Sigmoid colon (tissue), 7 donors: ENCODE data around the gene PLCG1. TPM values are rescaled to one million over a fixed set of nuclear protein-coding genes. Genes with fewer than 3 reads are reported as not detected.
"Not testable (repeated sequence)": the region's sequence is repeated elsewhere in the genome, so short reads cannot be mapped to it uniquely, and the experiment has no call there.

ENCODE experiments used
- DNase-seq: peaks from one replicate; pipeline ENCODE4 v3.0.0-alpha.2; 2019
- H3K27ac ChIP-seq, 4 donors: fragments of 200-600 bp; sonication (generic); one replicate each; pipeline ENCODE4 v1.5.1; 2016 to 2019; ENCODE audit warnings: mild to moderate bottlenecking in 1 of 4
- H3K27me3 ChIP-seq, 3 donors: fragments of 200-600 bp; sonication (generic); one replicate each; pipeline ENCODE4 v1.5.1; 2019; ENCODE audit warnings: mild to moderate bottlenecking in 1 of 3
- H3K36me3 ChIP-seq, 4 donors: fragments of 200-600 bp; sonication (generic); one replicate each; pipeline ENCODE4 v1.5.1; 2016 to 2019
- H3K4me1 ChIP-seq, 4 donors: fragments of 200-600 bp; sonication (generic); one replicate each; pipeline ENCODE4 v1.5.1; 2017 to 2019
- H3K4me3 ChIP-seq, 4 donors: fragments of 200-600 bp; sonication (generic); one replicate each; pipeline ENCODE4 v1.5.1; 2017 to 2019; ENCODE audit warnings: mild to moderate bottlenecking in 2 of 4, moderate library complexity in 1 of 4
- H3K9me3 ChIP-seq, 4 donors: fragments of 200-600 bp in 3 of 4; sonication (generic) in 3 of 4; one replicate each; pipeline versions ENCODE4 v1.5.1 to v1.6.1; 2013 to 2019
- EP300 ChIP-seq, 4 donors: sonication (generic); formaldehyde crosslinking; IDR thresholded peaks; one replicate each; pipeline ENCODE4 v1.6.1; 2017; ENCODE audit warnings: antibody characterized with exemption in 4 of 4
- POLR2A ChIP-seq, 2 donors: fragments of 450-650 bp; IDR thresholded peaks; one replicate each; pipeline ENCODE4 v1.6.1; 2016; ENCODE audit warnings: antibody characterized with exemption in 2 of 2, mild to moderate bottlenecking in 2 of 2, moderate library complexity in 2 of 2
- POLR2AphosphoS5 ChIP-seq, 4 donors: sonication (generic); formaldehyde crosslinking; IDR thresholded peaks; one replicate each; pipeline ENCODE4 v1.6.1; 2017; ENCODE audit warnings: antibody characterized with exemption in 4 of 4
- WGBS, 2 donors: extraction: QIAGEN DNeasy Blood & Tissue Kit; methylation state at CpG; one replicate each; pipeline ENCODE4 v1.1.7; 2013; 5-methylcytosine and 5-hydroxymethylcytosine counted together
- intact Hi-C: fragments of 100-400 bp; cut with DNase I; formaldehyde crosslinking; loops from one replicate; pipeline ENCODE4 v1.15.1; 2023
- polyA plus RNA-seq, 3 donors: library from polyadenylated mRNA; stranded (reverse); fragments of 200-250 nt; gene quantifications; one replicate each; pipeline ENCODE4 v1.2.3, GENCODE V29; 2013
- total RNA-seq, 4 donors: library from RNA; depleted of rRNA; stranded (reverse); fragments of >200 nt; gene quantifications; one replicate each; pipeline ENCODE4 v1.1.0, GENCODE V29; 2016
- TF ChIP-seq, protein P1 (sequence below), 4 experiments: fragments of 450-650 bp in 3 of 4; fragments of 200-600 bp in 1 of 4; IDR thresholded peaks; one replicate each; pipeline ENCODE4 v1.5.1; 2016 to 2019; ENCODE audit warnings: antibody characterized with exemption in 4 of 4, mild to moderate bottlenecking in 3 of 4, moderate library complexity in 2 of 4
- donor health status: healthy with polysubstance abuse.
- donor health status: Bipolar disorder and iron deficiency.
- donor health status: healthy.

PLCG1 gene
- total and polyA plus RNA-seq, 7 donors: 9.9 to 152 (median 55.1) TPM

- WGBS, 2 donors: 89 to 91% methylated on average over 6 of the region's 6 CpGs
- peaks cover 38 to 98% (median 61%) of the 10 kb centered on the region in 4 donors for H3K36me3 ChIP-seq
- no peaks in the 10 kb centered on the region for H3K9me3 ChIP-seq
- H3K4me3 ChIP-seq: no peak overlapping the region
- no peak overlapping the region for H3K27ac ChIP-seq
- DNase-seq: no peak
- TF ChIP-seq POLR2AphosphoS5 (IDR thresholded peaks at IDR 0.05): no peak
- TF ChIP-seq POLR2A (IDR thresholded peaks at IDR 0.05): no peak
- TF ChIP-seq EP300 (IDR thresholded peaks at IDR 0.05): no peak
- TF ChIP-seq, protein P1, sequence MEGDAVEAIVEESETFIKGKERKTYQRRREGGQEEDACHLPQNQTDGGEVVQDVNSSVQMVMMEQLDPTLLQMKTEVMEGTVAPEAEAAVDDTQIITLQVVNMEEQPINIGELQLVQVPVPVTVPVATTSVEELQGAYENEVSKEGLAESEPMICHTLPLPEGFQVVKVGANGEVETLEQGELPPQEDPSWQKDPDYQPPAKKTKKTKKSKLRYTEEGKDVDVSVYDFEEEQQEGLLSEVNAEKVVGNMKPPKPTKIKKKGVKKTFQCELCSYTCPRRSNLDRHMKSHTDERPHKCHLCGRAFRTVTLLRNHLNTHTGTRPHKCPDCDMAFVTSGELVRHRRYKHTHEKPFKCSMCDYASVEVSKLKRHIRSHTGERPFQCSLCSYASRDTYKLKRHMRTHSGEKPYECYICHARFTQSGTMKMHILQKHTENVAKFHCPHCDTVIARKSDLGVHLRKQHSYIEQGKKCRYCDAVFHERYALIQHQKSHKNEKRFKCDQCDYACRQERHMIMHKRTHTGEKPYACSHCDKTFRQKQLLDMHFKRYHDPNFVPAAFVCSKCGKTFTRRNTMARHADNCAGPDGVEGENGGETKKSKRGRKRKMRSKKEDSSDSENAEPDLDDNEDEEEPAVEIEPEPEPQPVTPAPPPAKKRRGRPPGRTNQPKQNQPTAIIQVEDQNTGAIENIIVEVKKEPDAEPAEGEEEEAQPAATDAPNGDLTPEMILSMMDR (IDR thresholded peaks at IDR 0.05): no peak
- no peaks in the 10 kb centered on the region for H3K27me3 ChIP-seq
- intact Hi-C loops: no loop called here
- peaks cover 0 to 11% (median 0%) of the 10 kb centered on the region in 4 donors for H3K4me1 ChIP-seq
These were observed 20.9 kb upstream of the PLCG1 start for GRCh38 chr20:41116282-41116956.

DNA sequence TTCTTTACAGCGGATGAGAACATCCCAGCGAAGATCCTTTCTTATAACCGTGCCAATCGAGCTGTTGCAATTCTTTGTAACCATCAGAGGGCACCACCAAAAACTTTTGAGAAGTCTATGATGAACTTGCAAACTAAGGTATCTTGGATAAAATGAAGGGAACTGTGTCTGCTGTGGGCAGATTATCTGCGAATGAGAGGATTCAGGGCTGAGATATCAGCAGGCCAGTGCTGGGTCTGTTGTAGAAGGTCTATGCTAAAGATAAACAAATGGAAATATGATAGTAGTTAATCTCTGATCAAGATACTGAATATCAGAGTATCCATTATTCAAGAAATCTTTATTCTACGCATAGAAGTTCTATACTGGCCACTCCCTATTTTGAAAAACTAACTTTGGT lies 19.2 kb upstream of the PLCG1 start:
- intact Hi-C loops, H3K27ac ChIP-seq, DNase-seq, H3K4me3 ChIP-seq, H3K27me3 ChIP-seq, H3K9me3 ChIP-seq: not testable (repeated sequence)
- 86 to 88% methylated on average over 6 of the region's 6 CpGs for WGBS, 2 donors
- Histone ChIP-seq H3K4me1 (peaks cover 0 to 11% (median 0%) of the 10 kb centered on the region in 4 donors), H3K36me3 (peaks cover 52 to 100% (median 75%) of the 10 kb centered on the region in 4 donors)

DNA sequence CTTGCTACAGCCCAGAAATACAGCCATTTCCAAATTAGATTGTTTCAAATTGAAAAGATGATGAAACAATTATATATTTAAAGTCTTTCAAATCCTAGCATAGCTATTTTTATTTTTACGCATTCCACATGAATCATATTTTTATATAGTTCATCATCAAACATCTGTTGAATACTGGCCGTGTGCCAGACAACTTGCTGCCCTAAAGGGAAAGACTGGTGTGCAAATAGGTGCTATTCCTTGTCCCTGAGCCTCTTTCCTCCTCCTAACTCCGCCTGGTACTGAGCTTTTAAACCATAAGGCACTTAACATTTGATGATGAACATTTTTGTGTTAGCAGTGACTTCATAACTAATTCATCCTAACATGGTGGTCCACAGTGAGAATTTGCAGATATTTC lies 18.7 kb upstream of the PLCG1 start:
- WGBS, 2 donors: 60 to 76% methylated on average over 3 of the region's 3 CpGs

DNA sequence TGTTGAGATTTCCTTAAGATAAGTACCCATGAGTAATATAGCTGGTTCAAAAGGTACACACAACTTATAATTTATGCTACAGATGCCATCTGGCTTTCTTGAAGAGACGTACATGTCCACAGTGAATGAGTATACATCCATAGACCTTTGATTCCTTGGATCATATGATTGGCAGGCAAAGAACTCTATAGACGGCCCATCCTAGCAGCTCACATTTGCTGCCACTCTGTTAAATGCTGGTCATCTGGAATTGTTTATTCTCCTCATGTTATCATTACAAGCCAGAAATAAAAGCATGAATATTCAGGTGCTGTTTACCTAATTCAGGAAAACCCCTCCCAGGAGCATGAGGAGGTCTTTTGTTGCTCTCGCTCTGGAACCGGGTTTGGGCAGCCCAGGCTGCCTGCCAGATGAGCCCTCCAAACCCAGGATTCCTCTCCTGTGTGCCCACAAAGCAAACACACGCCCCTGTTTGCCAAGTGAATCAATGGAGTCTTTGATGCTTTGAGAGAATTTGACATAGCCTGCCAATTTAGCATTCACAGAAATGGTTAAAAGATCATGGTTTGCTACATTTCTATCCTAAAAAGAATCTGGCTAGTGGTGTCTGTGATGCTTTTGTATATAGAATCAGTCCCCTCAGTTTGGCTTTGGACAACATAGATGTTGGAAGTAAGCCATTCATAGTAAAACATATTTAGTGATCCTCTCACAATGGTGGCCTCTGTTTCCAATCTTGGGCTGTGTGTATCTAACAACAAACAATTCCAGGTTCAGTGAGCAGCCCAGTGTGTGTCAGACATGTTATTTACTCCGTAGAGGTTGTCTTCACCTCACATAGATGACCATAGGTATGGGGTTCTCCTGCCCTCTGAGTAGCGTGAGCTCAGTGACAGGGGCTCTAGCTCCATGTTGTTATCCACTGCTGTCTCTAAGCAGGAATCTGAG lies 17.5 kb upstream of the PLCG1 start:
- no peak for TF ChIP-seq EP300 (IDR thresholded peaks at IDR 0.05)
- TF ChIP-seq POLR2A (IDR thresholded peaks at IDR 0.05): no peak
- no peak for TF ChIP-seq POLR2AphosphoS5 (IDR thresholded peaks at IDR 0.05)
- TF ChIP-seq, protein P1 (IDR thresholded peaks at IDR 0.05): no peak
- intact Hi-C loops: no loop called here
- H3K4me3 ChIP-seq: no peak overlapping the region
- no peak overlapping the region for H3K27ac ChIP-seq
- peaks cover 42 to 100% (median 71%) of the 10 kb centered on the region in 4 donors for H3K36me3 ChIP-seq
- H3K4me1 ChIP-seq: peaks cover 0 to 11% (median 0%) of the 10 kb centered on the region in 4 donors
- no peak for DNase-seq
- 36 to 72% methylated on average over 7 of the region's 7 CpGs for WGBS, 2 donors
- H3K27me3 ChIP-seq: no peaks in the 10 kb centered on the region
- no peaks in the 10 kb centered on the region for H3K9me3 ChIP-seq

More for the DNA sequence above, 18.7 kb upstream of the PLCG1 start:
- no peak for DNase-seq
- peaks cover 0 to 11% (median 0%) of the 10 kb centered on the region in 4 donors for H3K4me1 ChIP-seq
- no peak overlapping the region for H3K27ac ChIP-seq
- no peak for TF ChIP-seq POLR2A (IDR thresholded peaks at IDR 0.05)
- no peak for TF ChIP-seq EP300 (IDR thresholded peaks at IDR 0.05)
- TF ChIP-seq POLR2AphosphoS5 (IDR thresholded peaks at IDR 0.05): no peak
- TF ChIP-seq, protein P1 (IDR thresholded peaks at IDR 0.05): no peak
- H3K9me3 ChIP-seq: no peaks in the 10 kb centered on the region
- no peak overlapping the region for H3K4me3 ChIP-seq
- intact Hi-C loops: no loop called here
- no peaks in the 10 kb centered on the region for H3K27me3 ChIP-seq
- H3K36me3 ChIP-seq: peaks cover 52 to 100% (median 75%) of the 10 kb centered on the region in 4 donors

DNA sequence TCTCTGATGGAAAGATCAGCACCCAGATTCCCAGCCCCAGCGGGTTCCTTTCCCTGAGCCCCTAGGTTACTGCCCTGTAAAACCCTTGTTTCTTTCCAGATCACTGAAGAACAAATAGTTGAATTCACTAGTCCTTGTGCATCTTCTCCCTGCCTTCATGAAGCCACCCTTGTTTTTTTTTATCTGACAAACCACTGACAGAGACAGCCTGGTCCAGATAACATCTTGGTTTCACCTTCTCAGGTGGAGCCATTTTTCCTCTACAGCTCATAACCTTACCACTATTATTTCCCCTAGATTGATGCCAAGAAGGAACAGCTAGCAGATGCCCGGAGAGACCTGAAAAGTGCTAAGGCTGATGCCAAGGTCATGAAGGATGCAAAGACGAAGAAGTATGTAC lies 15.9 kb upstream of the PLCG1 start:
- TF ChIP-seq POLR2AphosphoS5 (IDR thresholded peaks at IDR 0.05): no peak
- Histone ChIP-seq H3K9me3 (no peaks in the 10 kb centered on the region), H3K27me3 (no peaks in the 10 kb centered on the region), H3K4me1 (peaks cover 0 to 11% (median 0%) of the 10 kb centered on the region in 4 donors), H3K36me3 (peaks cover 28 to 100% (median 67%) of the 10 kb centered on the region in 4 donors), H3K4me3 (no peak overlapping the region), H3K27ac (no peak overlapping the region)
- intact Hi-C loops: no loop called here
- no peak for DNase-seq
- WGBS, 2 donors: 92 to 94% methylated on average over 3 of the region's 3 CpGs
